Vagina (tissue), 2 donors: ENCODE results near the gene EGFR.

Experiments used
- POLR2A ChIP-seq, 2 donors: fragments of 450-650 bp; IDR thresholded peaks; one replicate each; pipeline ENCODE4 v1.6.1; 2017; ENCODE audit warnings: antibody characterized with exemption in 2 of 2, mild to moderate bottlenecking in 2 of 2, moderate library complexity in 2 of 2
- POLR2AphosphoS5 ChIP-seq, 2 donors: sonication (generic); formaldehyde crosslinking; IDR thresholded peaks; one replicate each; pipeline ENCODE4 v1.9.0; 2017; ENCODE audit warnings: antibody characterized with exemption in 2 of 2, mild to moderate bottlenecking in 2 of 2, low read depth in 1 of 2; ENCODE audit not compliant: insufficient read depth in 1 of 2
- TF ChIP-seq, protein P1 (sequence below), 3 experiments: fragments of 450-650 bp in 2 of 3; fragments of 200-600 bp in 1 of 3; sonication (generic) in 1 of 3; IDR thresholded peaks; one replicate each; pipeline ENCODE4 v1.5.1; 2017 to 2019; ENCODE audit warnings: antibody characterized with exemption in 3 of 3, mild to moderate bottlenecking in 2 of 3, moderate library complexity in 2 of 3

DNA sequence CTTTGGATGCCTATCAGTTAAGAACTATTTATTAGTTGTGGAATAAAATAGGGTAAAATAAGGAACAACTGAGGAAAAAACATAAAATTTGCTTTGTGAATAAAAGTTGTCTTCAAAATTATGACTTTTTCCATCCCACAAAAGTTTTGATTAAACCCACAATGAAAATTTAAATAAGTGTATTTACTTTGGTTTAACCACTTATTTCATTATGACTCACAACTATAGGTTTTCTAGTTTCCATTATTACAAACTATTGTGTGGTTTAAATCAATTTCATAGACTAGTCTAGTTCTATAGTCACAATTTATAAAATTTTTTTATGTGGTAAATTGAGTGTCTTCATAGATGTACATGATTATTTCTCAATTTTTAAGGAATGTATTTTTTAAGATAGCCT, 116.6 kb downstream of the EGFR start:
- TF ChIP-seq POLR2AphosphoS5 (IDR thresholded peaks at IDR 0.05; ENCODE audit: insufficient read depth in 1 of 2, low read depth in 1 of 2) = no peak
- TF ChIP-seq, protein P1, sequence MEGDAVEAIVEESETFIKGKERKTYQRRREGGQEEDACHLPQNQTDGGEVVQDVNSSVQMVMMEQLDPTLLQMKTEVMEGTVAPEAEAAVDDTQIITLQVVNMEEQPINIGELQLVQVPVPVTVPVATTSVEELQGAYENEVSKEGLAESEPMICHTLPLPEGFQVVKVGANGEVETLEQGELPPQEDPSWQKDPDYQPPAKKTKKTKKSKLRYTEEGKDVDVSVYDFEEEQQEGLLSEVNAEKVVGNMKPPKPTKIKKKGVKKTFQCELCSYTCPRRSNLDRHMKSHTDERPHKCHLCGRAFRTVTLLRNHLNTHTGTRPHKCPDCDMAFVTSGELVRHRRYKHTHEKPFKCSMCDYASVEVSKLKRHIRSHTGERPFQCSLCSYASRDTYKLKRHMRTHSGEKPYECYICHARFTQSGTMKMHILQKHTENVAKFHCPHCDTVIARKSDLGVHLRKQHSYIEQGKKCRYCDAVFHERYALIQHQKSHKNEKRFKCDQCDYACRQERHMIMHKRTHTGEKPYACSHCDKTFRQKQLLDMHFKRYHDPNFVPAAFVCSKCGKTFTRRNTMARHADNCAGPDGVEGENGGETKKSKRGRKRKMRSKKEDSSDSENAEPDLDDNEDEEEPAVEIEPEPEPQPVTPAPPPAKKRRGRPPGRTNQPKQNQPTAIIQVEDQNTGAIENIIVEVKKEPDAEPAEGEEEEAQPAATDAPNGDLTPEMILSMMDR (IDR thresholded peaks at IDR 0.05) = no peak
- TF ChIP-seq POLR2A (IDR thresholded peaks at IDR 0.05) = no peak
